MV-4-11 (cell line): ENCODE results near the gene TUBGCP3.
"Not testable (repeated sequence)": the region's sequence is repeated elsewhere in the genome, so short reads cannot be mapped to it uniquely, and the experiment has no call there.

ENCODE experiments used
- DNase-seq: peaks from one replicate; lab custom pipeline; 2025; lab: John Stamatoyannopoulos, UW

TUBGCP3 gene, protein sequence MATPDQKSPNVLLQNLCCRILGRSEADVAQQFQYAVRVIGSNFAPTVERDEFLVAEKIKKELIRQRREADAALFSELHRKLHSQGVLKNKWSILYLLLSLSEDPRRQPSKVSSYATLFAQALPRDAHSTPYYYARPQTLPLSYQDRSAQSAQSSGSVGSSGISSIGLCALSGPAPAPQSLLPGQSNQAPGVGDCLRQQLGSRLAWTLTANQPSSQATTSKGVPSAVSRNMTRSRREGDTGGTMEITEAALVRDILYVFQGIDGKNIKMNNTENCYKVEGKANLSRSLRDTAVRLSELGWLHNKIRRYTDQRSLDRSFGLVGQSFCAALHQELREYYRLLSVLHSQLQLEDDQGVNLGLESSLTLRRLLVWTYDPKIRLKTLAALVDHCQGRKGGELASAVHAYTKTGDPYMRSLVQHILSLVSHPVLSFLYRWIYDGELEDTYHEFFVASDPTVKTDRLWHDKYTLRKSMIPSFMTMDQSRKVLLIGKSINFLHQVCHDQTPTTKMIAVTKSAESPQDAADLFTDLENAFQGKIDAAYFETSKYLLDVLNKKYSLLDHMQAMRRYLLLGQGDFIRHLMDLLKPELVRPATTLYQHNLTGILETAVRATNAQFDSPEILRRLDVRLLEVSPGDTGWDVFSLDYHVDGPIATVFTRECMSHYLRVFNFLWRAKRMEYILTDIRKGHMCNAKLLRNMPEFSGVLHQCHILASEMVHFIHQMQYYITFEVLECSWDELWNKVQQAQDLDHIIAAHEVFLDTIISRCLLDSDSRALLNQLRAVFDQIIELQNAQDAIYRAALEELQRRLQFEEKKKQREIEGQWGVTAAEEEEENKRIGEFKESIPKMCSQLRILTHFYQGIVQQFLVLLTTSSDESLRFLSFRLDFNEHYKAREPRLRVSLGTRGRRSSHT

DNA sequence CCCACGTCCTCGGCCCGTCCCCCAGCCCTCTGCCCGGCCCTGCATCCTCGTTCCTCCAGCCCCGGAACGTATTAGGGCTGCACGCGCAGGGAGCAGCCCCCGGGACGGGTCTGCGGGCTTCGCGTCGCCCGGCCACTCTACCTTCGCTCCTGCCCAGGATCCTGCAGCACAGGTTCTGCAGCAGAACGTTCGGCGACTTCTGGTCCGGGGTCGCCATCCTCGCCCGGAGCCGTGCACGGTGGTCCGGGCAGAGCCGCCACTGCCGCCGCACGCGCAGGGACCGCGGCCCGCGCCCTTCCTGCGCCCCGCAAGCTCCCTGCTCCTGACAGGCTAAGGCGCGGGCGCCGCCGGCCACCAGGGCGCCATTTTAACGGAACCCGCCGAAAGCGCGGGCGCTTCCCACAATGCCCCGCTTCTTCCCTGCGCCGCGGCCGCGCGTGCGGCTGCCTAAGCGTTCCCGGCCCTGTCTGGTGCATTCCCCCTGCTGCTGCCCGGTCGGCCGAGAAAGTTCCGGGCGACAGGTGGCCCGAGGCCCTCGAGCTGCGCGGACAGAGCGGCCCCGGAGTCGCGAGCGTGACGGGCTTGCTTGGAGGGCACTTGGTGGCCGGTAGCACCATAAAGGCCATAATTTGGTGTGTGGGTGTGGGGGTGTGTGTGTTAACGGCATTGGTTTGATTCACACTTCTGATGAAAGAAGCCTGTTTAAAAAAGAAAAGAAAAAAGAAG, at the start of gene TUBGCP3:
Gene TUBGCP3 (minus strand): TSS at position 390 of the 726 bp plus-strand sequence. CDS start 173 bp downstream, at position 217.
- DNase-seq, result peak; percentile 75

DNA sequence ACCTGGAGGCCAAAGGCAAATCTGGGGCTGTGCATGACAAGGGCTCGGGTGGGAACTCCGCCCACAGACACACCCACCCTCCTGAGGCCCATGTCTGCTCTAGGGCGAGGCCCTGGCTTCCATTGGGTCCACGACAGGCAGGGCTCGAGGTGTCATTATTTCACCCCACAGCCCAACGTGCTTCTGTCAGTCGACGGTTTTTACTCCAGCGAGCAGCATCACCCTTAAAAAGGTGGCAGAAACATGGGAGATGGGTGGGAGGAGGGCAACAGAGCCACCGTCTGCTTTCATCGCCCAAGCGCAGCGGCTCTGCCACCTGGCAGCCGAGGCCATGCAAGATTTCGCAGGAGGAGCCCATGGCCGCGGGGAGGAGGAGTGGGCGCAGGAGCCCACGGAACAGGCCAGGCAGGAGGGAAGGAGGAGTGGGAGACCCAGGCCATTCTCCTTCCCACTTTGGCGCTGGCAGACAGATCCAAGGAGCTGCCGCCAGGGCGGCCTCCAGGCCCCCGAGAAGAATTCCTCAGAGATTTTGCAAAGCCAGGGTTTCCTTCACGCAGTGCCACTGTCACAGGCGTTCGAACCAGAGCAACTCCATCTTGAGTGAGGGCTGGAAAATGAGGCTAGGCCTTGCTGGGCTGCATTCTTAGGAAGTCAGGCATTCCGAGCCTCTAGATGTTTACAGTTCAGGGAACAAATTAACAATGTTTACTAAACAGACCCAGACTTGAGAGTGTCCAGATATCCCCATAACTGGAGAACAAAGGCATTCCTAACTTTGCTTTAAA, 49.3 kb upstream of the TUBGCP3 start:
- no peak for DNase-seq

DNA sequence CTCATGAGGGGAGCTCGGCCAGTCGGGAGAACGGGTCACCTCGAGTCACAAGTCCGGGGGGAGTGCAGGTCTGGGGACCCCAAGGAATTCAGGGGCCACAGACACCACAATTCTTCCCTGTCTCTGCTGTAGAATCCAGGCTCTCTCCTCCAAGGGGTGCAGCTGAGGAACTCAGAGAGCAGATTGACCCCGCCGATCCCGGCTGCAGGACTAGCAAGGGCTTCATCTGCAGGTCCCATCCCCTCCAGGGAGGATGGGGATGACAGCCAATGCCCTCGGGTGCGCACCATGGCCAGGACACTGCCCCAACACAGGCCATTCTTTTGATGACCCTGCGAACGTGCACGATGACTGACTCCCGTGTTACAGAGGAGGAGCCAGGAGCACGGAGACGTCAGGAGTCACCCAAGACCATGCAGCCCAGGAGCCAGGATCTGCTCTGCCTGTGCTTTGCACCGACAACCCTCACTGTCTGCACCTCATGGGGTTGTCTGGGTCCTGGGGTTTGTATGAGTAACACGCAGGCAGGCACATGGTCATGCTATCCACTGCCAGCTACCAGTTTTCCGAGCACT, 48.5 kb upstream of the TUBGCP3 start:
- no peak for DNase-seq

DNA sequence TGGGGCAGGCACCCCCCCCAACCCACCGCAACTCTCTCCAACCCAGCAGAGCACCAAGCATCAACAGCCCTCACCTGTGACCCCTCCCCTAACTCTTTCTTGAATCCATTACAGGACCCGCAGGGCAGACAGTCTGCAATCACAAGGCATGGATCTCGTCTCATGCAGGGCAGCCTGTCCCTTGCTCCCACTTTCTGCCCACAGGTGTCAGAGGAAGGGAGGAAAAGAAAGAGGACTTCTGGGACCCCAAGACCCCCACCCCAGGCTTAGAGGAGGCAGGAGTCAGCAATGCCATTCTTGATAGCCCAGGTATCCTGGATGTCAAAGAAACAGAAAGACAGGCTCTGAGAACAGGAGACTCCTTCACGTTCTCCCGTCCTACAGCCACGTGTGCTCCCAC, 47.4 kb upstream of the TUBGCP3 start:
- DNase-seq, result no peak

DNA sequence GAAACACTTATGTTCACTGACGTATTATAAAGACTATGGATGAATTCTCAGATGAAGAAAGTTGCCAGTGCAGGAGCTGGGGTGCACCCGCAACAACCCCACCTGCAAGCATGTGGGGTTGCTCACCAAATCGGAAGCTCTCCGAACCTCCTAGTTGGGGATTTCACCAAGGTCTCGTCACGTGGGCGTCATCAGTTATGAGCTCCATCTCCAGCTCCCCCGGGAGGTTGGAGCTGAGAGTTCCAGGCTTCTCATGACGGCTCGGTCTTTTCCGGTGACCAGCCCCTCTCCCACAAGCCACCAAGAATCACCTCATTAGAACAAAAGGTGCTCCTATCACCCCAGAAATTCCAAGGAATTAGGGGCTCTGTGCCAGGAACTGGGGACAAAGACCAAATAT, 46.1 kb upstream of the TUBGCP3 start:
- DNase-seq, result no peak

DNA sequence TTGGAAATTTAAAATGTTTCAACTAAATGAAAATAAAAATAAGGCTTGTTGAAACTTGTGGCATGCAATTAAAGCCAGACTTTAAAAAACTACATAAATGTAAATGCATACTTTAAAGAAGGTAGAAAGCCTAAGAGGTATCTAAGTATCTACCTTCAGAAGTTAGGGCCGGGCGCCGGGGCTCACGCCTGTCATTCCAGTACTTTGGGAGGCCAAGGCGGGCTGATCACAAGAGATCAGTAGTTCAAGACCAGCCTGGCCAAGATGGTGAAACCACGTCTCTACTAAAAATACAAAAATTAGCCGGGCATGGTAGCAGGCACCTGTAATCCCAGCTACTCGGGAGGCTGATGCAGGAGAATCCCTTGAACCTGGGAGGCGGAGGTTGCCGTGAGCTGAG, 42.3 kb upstream of the TUBGCP3 start:
- DNase-seq, result not testable (repeated sequence)

DNA sequence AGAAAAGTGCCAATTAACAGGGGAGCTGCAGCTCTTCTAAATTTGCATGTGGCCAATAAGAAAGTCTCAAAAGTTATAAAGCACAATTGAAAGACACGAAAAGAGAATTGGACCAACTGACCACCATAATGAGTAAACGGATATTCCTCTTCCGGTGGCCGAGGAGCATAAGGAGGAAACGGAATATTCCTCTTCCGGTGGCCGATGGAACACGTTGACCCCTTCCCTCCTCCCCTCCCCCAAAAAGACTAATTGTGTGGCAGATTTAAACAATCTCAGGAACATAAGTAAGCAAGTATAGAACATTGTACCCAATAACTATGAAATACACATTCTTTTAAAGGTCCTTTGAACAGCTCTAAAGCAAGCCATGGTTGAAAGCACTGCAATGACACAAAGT, 41.2 kb upstream of the TUBGCP3 start:
- DNase-seq, result no peak

DNA sequence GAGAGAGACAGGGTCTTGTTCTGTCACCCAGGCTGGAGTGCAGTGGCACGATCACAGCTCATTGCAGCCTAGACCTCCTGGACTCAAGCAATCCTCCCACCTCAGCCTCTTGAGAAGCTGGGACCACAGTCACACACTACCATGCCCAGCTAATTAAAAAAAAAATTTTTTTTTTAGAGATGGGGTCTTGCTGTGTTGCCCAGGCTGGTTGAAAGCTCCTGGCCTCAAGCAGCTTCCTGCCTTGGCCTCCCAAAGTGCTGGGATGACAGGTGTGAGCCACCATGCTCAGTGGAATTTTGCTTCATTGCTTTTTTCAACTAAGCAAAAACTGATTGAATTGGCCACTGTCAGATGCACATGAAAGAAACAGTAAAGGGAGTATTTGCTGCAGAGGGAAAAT, 39.7 kb upstream of the TUBGCP3 start:
- DNase-seq, result not testable (repeated sequence)

DNA sequence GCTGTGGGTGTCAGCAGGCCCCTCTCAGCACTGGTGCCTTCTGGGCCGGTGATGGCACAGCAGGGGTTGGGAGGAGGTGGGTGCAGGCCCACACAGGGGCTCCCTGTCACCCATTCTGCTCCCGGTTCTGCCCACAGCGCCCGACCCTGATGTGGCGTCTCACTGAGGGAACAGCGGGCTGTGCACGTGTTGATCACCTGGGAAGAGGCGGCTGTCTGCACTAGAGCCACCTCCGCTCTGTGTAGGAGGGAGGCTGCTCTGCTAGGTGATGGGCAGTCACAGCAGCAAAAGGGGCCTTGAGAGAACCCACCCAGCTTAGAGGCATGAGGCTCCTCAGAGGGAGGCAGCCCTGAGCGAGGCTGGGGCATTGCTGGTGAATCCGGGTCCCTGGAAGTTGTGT, 39.2 kb upstream of the TUBGCP3 start:
- no peak for DNase-seq

DNA sequence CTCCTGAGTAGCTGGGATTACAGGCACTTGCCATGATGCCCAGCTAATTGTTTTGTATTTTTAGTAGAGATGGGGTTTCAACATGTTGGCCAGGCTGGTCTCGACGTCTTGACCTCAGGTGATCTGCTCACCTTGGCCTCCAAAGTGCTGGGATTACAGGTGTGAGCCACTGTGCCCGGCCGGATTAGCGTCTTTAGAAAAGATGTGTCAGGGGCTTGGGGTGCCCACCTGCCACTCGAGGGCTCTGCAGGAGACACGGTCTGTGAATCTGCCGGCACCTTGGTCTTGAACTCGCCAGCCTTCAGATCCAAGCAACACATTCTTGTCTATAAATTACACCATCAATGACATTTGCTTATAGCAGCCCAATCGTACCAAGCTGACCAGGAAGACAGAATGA, 38.8 kb upstream of the TUBGCP3 start:
- no peak for DNase-seq

DNA sequence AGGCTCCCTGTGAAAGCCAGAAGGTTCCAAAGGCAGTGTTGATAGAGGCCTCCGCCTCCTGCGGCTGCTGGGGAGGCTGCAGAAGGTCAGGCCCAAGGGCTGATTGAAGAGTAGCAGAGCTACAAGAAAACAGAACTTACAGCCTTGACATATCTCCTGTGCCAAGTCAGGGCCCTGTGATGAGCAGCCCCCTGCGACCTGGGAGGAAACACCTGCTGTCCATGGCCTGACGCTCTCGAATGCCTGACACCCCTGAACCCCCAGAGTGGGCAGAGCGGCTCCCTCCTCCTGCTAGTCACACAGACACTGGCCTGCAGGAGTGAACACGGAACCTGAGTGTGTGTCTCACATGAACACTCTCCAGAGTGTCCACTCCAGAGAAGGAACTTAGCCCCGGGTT, 38.2 kb upstream of the TUBGCP3 start:
- DNase-seq, result no peak

DNA sequence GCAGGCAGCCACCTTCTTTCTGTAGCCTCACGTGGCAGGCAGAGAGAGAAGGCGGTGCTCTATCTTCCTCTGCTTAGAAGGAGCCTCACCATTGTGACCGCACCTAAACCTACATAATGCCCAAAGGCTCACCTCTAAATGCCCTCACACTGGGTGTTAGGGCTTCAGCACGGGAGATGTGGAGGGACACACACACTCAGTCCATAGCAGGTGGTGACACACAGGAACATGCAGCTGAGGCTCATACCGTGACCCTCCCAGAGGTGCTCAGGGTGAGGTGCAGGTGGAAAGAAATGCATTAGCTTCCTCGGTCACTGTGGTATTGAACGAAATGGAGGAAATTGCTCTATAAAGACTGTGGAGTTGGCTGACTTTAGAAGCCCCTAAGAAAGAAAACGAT, 37.7 kb upstream of the TUBGCP3 start:
- DNase-seq, result no peak

DNA sequence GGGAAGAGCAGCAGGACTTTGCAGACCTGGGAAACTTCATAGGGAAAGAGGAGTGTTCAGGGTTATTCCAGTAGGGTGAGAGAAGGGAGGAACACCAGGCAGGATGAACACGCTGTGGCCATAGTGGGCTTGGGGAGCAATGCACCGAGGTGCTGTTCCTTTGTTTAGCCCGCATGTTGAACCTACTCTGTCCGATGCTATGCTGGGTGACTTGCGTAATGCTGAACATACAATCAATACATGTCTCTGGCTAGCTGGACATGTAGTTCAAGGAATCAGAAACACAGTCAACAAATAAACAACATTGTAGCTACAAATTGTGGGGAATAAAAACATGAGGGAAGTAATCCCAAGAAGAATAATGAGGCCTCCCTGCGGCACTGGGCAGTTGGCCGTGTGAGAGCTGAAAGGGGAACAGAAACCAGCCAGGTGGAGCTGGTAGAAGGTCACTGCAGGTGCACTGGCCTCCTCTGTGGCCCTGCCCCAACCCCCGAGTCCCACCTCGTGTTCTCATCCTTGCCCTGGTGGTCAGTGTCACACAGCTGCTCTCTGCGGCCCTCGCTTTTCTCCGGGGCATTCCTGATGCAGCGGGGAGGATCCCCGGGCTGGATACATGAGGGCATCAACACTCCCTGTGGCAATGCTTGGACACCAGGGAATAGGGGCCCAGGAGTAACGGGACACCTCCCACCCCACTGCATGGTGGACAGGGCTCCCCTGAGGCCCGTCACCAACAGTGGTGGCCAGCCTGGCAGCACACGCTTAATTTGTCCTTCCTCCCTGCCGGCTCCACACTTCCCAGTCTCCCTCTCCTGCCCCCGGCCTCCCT, 36.9 kb upstream of the TUBGCP3 start:
- DNase-seq, result no peak

DNA sequence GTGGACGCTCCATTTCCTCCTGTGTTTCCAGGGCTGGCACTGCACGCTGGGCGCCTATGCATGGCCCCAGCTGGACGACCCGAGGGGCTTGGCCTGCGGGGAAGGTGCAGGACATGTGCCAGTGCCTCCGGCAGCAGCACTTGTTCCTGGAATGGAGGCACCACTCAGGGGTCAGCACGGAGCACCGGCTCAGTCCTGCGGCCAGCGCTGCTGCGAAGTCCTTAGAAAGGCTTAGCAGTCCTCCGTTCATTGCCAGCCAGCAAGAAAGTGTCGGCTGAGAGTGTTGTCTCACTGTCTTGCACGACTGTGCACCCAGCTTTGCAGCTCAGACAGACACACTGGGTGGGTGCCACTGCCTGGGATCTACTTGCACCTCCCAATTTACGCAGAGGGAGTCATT, 36.1 kb upstream of the TUBGCP3 start:
- no peak for DNase-seq

DNA sequence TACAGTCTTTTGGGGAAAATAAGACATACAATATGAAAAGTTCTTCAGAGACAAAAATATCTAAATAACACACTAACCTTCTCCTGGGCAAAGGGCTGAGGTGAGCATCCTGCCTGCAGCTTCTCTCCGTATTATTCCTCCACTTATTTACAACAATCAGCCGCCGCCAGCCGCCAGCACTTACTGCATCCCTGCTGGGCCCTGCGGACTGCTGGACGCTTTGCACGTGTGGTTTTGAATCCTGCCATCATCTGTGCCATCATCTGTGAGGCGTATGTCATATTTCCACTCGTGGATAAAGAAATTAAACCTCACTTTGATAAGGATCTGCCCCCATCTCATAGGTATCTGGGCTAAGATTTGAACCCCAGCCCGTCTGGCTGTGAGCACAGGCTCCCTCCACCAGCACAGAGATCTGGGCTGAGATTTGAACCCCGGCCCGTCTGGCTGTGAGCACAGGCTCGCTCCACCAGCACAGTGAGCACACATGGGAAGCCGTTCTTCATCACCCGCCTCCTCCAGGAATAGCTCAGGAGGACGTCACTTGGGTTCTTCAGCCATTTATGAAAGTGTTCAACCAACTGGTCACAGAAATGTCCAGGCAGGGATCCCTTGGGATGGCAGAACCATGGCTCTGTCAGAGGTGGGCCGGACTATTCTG, 35.2 kb upstream of the TUBGCP3 start:
- DNase-seq, result no peak

DNA sequence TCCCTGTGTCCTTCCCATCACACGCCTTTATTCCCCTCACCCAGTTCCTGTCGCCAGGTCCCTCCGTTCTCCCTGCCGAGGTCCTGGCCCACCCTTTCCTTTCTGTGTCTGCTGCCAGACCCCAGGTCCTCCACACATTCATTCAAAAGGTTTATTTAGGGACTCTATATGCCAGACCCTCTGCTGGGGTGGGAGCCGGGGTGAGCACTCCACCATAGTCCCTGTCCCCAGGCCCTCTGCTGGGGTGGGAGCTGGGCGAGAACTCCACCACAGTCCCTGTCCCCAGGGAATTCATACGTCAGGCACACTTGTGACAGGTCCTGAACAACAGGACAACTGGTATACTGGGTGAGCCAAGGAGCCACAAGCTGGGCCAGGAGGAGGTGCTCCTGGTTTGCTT, 34.4 kb upstream of the TUBGCP3 start:
- DNase-seq, result no peak

DNA sequence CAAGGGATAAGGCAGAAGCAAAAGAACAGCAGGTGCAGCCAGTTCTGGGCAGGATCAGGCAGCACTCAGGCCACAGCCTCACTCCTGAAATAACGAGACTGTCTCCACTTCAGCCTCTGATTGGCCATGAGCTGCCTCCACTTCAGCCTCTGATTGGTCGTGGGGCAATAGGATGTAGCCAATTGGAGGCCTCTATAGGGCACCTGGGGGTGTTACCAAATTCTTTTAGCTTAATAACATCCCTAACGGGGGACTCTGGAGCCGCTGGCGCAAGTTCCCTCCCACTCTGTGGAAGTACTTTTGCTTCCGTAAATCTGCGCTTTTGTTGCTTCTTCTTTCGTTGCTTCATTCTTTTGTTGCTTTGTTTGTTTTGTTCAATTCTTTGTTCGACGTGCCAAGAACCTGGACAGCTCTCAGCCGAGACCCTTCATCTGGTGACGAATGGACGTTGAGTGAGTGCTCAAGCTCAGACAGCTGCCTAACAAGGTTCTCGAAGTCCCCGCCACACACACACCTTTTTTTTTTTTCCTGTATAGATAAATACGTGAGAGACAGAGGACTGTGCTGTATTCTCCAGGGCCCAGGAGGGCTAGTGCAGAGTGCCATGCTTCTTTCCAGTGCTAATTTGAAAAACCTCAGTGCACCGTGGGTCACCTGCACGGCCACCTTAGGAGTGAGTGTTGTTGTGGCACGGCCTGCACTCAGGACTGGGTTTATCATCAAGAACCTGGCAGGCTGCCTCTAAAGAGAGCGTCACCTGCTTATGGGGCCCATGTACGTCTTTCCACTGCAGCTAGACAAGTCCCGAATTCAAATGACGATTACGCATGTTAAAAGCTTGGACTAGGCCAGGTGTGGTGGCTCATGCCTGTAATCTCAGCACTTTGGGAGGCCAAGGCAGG, 32.0 kb upstream of the TUBGCP3 start:
- DNase-seq, result no peak

DNA sequence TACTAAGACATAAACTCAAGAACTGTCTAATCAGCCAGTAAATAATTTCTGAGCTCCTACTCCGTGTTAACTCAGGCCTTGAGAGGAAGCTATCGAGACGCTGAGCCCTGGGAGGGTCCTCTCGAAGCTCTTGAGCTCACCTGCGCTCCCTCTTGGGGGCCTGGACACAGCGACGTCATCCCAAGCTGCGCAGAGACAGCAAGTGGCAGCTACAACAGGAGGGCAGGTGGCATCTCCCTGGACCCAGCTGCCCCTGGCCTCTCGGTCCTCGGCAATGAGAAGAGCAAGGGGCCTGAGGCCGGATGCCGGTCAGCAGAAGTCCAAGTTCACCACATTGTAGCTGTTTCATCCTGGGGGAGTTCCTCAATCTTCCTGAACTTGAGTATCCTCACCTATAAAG, 30.5 kb upstream of the TUBGCP3 start:
- no peak for DNase-seq
